NCI-H1417 (cell line): ENCODE data around the gene RMI2.
"Not testable (repeated sequence)": the region's sequence is repeated elsewhere in the genome, so short reads cannot be mapped to it uniquely, and the experiment has no call there.

ENCODE experiments used
- DNase-seq, 3 experiments: peaks; one replicate each; lab custom pipeline; 2025; lab: John Stamatoyannopoulos, UW

The RMI2 gene

GRCh38 chr16:11345040-11345862 is at the start of gene RMI2:
RMI2 (plus strand) TSS chr16:11345459; CDS start chr16:11345472, 13 bp downstream.
- peak; percentile 93 to 98 (median 94) for DNase-seq

- no peak for DNase-seq
Measured at GRCh38 chr16:11295672-11296071, 49.6 kb upstream of the RMI2 start.

GRCh38 chr16:11296351-11296705 is 48.9 kb upstream of the RMI2 start:
- DNase-seq: no peak

- no peak for DNase-seq
Measured at GRCh38 chr16:11296706-11297491, 48.4 kb upstream of the RMI2 start.

GRCh38 chr16:11297492-11298142 is 47.6 kb upstream of the RMI2 start:
- peak; percentile 56 to 80 (median 76) for DNase-seq

- no peak for DNase-seq
Measured at GRCh38 chr16:11298143-11298900, 46.9 kb upstream of the RMI2 start.

- DNase-seq: not testable (repeated sequence)
Measured at GRCh38 chr16:11298950-11299547, 46.2 kb upstream of the RMI2 start.

GRCh38 chr16:11299865-11300559 is 45.2 kb upstream of the RMI2 start:
- DNase-seq: no peak

GRCh38 chr16:11300560-11300892 is 44.7 kb upstream of the RMI2 start:
- no peak for DNase-seq

GRCh38 chr16:11301645-11302501 is 43.4 kb upstream of the RMI2 start:
- DNase-seq: no peak

- peak; percentile 6 to 73 (median 69) for DNase-seq
Measured at GRCh38 chr16:11302977-11303376, 42.3 kb upstream of the RMI2 start.

- DNase-seq: peak in 2 of 3 experiments; percentile 39 to 40
Measured at GRCh38 chr16:11303405-11304138, 41.7 kb upstream of the RMI2 start.

GRCh38 chr16:11306381-11306780 is 38.9 kb upstream of the RMI2 start:
- no peak for DNase-seq

GRCh38 chr16:11306997-11307638 is 38.1 kb upstream of the RMI2 start:
- DNase-seq: no peak

- DNase-seq: no peak
Measured at GRCh38 chr16:11307639-11308492, 37.4 kb upstream of the RMI2 start.

GRCh38 chr16:11308493-11309283 is 36.6 kb upstream of the RMI2 start:
- peak in 1 of 3 experiments; percentile 62 for DNase-seq
